Sigmoid colon (tissue), 4 donors: ENCODE data around the gene B4GALT2.

Experiments used
- EP300 ChIP-seq, 4 donors: sonication (generic); formaldehyde crosslinking; IDR thresholded peaks; one replicate each; pipeline ENCODE4 v1.6.1; 2017; ENCODE audit warnings: antibody characterized with exemption in 4 of 4
- POLR2A ChIP-seq, 2 donors: fragments of 450-650 bp; IDR thresholded peaks; one replicate each; pipeline ENCODE4 v1.6.1; 2016; ENCODE audit warnings: antibody characterized with exemption in 2 of 2, mild to moderate bottlenecking in 2 of 2, moderate library complexity in 2 of 2
- POLR2AphosphoS5 ChIP-seq, 4 donors: sonication (generic); formaldehyde crosslinking; IDR thresholded peaks; one replicate each; pipeline ENCODE4 v1.6.1; 2017; ENCODE audit warnings: antibody characterized with exemption in 4 of 4
- TF ChIP-seq, protein P1 (sequence below), 4 experiments: fragments of 450-650 bp in 3 of 4; fragments of 200-600 bp in 1 of 4; IDR thresholded peaks; one replicate each; pipeline ENCODE4 v1.5.1; 2016 to 2019; ENCODE audit warnings: antibody characterized with exemption in 4 of 4, mild to moderate bottlenecking in 3 of 4, moderate library complexity in 2 of 4

GRCh38 chr1:43949678-43950077 lies 29.3 kb upstream of the B4GALT2 start:
- TF ChIP-seq, protein P1, sequence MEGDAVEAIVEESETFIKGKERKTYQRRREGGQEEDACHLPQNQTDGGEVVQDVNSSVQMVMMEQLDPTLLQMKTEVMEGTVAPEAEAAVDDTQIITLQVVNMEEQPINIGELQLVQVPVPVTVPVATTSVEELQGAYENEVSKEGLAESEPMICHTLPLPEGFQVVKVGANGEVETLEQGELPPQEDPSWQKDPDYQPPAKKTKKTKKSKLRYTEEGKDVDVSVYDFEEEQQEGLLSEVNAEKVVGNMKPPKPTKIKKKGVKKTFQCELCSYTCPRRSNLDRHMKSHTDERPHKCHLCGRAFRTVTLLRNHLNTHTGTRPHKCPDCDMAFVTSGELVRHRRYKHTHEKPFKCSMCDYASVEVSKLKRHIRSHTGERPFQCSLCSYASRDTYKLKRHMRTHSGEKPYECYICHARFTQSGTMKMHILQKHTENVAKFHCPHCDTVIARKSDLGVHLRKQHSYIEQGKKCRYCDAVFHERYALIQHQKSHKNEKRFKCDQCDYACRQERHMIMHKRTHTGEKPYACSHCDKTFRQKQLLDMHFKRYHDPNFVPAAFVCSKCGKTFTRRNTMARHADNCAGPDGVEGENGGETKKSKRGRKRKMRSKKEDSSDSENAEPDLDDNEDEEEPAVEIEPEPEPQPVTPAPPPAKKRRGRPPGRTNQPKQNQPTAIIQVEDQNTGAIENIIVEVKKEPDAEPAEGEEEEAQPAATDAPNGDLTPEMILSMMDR (IDR thresholded peaks at IDR 0.05) = no peak
- TF ChIP-seq EP300 (IDR thresholded peaks at IDR 0.05) (no peak), POLR2AphosphoS5 (IDR thresholded peaks at IDR 0.05) (no peak), POLR2A (IDR thresholded peaks at IDR 0.05) (no peak)
